Bronchus fibroblast of lung (primary cell): ENCODE data around the gene ZBTB37. TPM values are rescaled to one million over a fixed set of nuclear protein-coding genes. Genes with fewer than 3 reads are reported as not detected.

Experiments used
- total RNA-seq: library from RNA; depleted of rRNA; stranded (reverse); fragments of >200 nt; gene quantifications from 2 replicates; pipeline ENCODE4 v1.2.3, GENCODE V29; 2015

Gene ZBTB37
- total RNA-seq = 1.2 and 1.8 TPM in 2 replicates

GRCh38 chr1:173868266-173869020 is at the start of gene ZBTB37:
ZBTB37 (plus strand) TSS chr1:173868380; CDS start chr1:173870226, 1,846 bp downstream.

GRCh38 chr1:173824315-173825081 is 43.7 kb upstream of the ZBTB37 start, which contains the start of the genes CENPL and DARS2:
CENPL (minus strand) TSS chr1:173824883; CDS start chr1:173811299, 13,584 bp downstream.
DARS2 (plus strand) TSS chr1:173824673; CDS start chr1:173825230, 557 bp downstream.

GRCh38 chr1:173867753-173868265 is 371 bp upstream of the ZBTB37 start, which contains the start of gene GAS5:
GAS5 (minus strand) TSS chr1:173867989.

GRCh38 chr1:173917149-173917548 is 49.0 kb downstream of the ZBTB37 start, which contains the start of gene SERPINC1:
SERPINC1 (minus strand) TSS chr1:173917327; CDS start chr1:173917259, 68 bp downstream.

Other genes with a start within 250 kb of the ZBTB37 start
- not detected in 2 replicates for gene TEX50, start 233.0 kb upstream of the ZBTB37 start, total RNA-seq
- gene ANKRD45, start 198.5 kb upstream of the ZBTB37 start, total RNA-seq = 0.30 and 0.50 TPM in 2 replicates
- 12.5 and 19.8 TPM in 2 replicates for gene KLHL20, start 153.4 kb upstream of the ZBTB37 start, total RNA-seq
- 29.6 and 30.6 TPM in 2 replicates for gene DARS2, start 43.7 kb upstream of the ZBTB37 start, total RNA-seq
- gene CENPL, start 43.5 kb upstream of the ZBTB37 start, total RNA-seq = 22.9 and 23.8 TPM in 2 replicates
- 496 and 502 TPM in 2 replicates for gene GAS5, start 391 bp upstream of the ZBTB37 start, total RNA-seq
- gene SERPINC1, start 48.9 kb downstream of the ZBTB37 start, total RNA-seq = 0.15 TPM in 1 of 2 replicates, not detected in the other
- 7.4 and 7.9 TPM in 2 replicates for gene RC3H1, start 154.0 kb downstream of the ZBTB37 start, total RNA-seq